ENCODE results near the gene MYO1D.

- TF ChIP-seq, protein P1, sequence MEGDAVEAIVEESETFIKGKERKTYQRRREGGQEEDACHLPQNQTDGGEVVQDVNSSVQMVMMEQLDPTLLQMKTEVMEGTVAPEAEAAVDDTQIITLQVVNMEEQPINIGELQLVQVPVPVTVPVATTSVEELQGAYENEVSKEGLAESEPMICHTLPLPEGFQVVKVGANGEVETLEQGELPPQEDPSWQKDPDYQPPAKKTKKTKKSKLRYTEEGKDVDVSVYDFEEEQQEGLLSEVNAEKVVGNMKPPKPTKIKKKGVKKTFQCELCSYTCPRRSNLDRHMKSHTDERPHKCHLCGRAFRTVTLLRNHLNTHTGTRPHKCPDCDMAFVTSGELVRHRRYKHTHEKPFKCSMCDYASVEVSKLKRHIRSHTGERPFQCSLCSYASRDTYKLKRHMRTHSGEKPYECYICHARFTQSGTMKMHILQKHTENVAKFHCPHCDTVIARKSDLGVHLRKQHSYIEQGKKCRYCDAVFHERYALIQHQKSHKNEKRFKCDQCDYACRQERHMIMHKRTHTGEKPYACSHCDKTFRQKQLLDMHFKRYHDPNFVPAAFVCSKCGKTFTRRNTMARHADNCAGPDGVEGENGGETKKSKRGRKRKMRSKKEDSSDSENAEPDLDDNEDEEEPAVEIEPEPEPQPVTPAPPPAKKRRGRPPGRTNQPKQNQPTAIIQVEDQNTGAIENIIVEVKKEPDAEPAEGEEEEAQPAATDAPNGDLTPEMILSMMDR (conservative IDR thresholded peaks at IDR 0.05): no peak
- TF ChIP-seq EZH2 (IDR thresholded peaks at IDR 0.05; ENCODE audit: low read depth): no peak
These were observed 311.5 kb downstream of the MYO1D start for GRCh38 chr17:32565401-32565800.
